T-helper 1 cell (primary cell): ENCODE measurements around the gene FIP1L1.
A peak's percentile ranks its signal among the peaks of the same experiment; 100 is the strongest.
"Not testable (repeated sequence)": the region's sequence is repeated elsewhere in the genome, so short reads cannot be mapped to it uniquely, and the experiment has no call there.

Experiments used
- DNase-seq, 5 donors: peaks; one replicate each; pipeline ENCODE4 v3.0.0-alpha.2; 2012 to 2020
- total RNA-seq, 4 donors: gene quantifications; one replicate each; lab custom pipeline; 2026; lab: John Stamatoyannopoulos, UW

The FIP1L1 gene
- 45.8 to 54.7 (median 50.0) reads per million in 4 donors for total RNA-seq

GRCh38 chr4:53377319-53378170 lies at the start of gene FIP1L1:
Gene FIP1L1, plus strand, starts transcription at chr4:53377641. Its CDS starts 198 bp downstream, at chr4:53377839.
- peak; percentile 91 to 97 (median 94) for DNase-seq

- not testable (repeated sequence) for DNase-seq
Observed at GRCh38 chr4:53334916-53335315, 42.5 kb upstream of the FIP1L1 start.

GRCh38 chr4:53340145-53340544 lies 37.3 kb upstream of the FIP1L1 start:
- DNase-seq, result not testable (repeated sequence)

GRCh38 chr4:53346392-53346791 lies 31.0 kb upstream of the FIP1L1 start:
- not testable (repeated sequence) for DNase-seq

GRCh38 chr4:53346920-53347852 lies 30.3 kb upstream of the FIP1L1 start:
- DNase-seq, result no peak

GRCh38 chr4:53348046-53348445 lies 29.4 kb upstream of the FIP1L1 start:
- no peak for DNase-seq

- DNase-seq, result no peak
Observed at GRCh38 chr4:53349091-53349491, 28.4 kb upstream of the FIP1L1 start.

GRCh38 chr4:53354012-53354722 lies 23.3 kb upstream of the FIP1L1 start:
- DNase-seq, result no peak

GRCh38 chr4:53355930-53356521 lies 21.4 kb upstream of the FIP1L1 start:
- DNase-seq, result no peak

GRCh38 chr4:53361451-53361850 lies 16.0 kb upstream of the FIP1L1 start:
- DNase-seq, result no peak

GRCh38 chr4:53362093-53362492 lies 15.3 kb upstream of the FIP1L1 start:
- DNase-seq, result no peak

- no peak for DNase-seq
Observed at GRCh38 chr4:53364624-53365023, 12.8 kb upstream of the FIP1L1 start.

- DNase-seq, result peak in 1 of 5 donors; percentile 16
Observed at GRCh38 chr4:53365121-53365485, 12.3 kb upstream of the FIP1L1 start.

- DNase-seq, result peak; percentile 91 to 97 (median 93)
Observed at GRCh38 chr4:53365486-53366300, 11.7 kb upstream of the FIP1L1 start, which contains the start of gene SCFD2. Gene SCFD2, minus strand, starts transcription at chr4:53366061.

- DNase-seq, result no peak
Observed at GRCh38 chr4:53366301-53366716, 11.1 kb upstream of the FIP1L1 start.

GRCh38 chr4:53367721-53368120 lies 9.7 kb upstream of the FIP1L1 start:
- no peak for DNase-seq

GRCh38 chr4:53371049-53371448 lies 6.4 kb upstream of the FIP1L1 start:
- DNase-seq, result no peak

- no peak for DNase-seq
Observed at GRCh38 chr4:53371843-53372521, 5.5 kb upstream of the FIP1L1 start.

GRCh38 chr4:53374777-53375258 lies 2.6 kb upstream of the FIP1L1 start:
- no peak for DNase-seq

- no peak for DNase-seq
Observed at GRCh38 chr4:53376900-53377299, 541 bp upstream of the FIP1L1 start.

- no peak for DNase-seq
Observed at GRCh38 chr4:53378171-53378482, 686 bp downstream of the FIP1L1 start.
